HEK293 (cell line): ENCODE data around the gene AGRN.

Experiments used
- CTCF ChIP-seq: fragments of 450-650 bp; formaldehyde crosslinking; IDR thresholded peaks from 2 replicates; pipeline ENCODE4 v1.5.1; 2016; ENCODE audit warnings: missing biosample characterization, missing genetic modification characterization
- OVOL3 ChIP-seq: fragments of 450-650 bp; formaldehyde crosslinking; IDR thresholded peaks from 2 replicates; pipeline ENCODE4 v1.5.1; 2016; ENCODE audit warnings: missing biosample characterization, missing genetic modification characterization
- TCF7L2 ChIP-seq: IDR thresholded peaks from 2 replicates; pipeline ENCODE4 v1.6.1; 2011; ENCODE audit warnings: low read depth, mild to moderate bottlenecking, inconsistent platforms, low read length, moderate library complexity, borderline replicate concordance
- ZNF133 ChIP-seq: fragments of 450-650 bp; formaldehyde crosslinking; IDR thresholded peaks from 2 replicates; pipeline ENCODE4 v1.5.1; 2016; ENCODE audit warnings: missing biosample characterization, missing genetic modification characterization
- ZNF274 ChIP-seq, 2 experiments: fragments of 200-500 bp in 1 of 2; fragments of 450-650 bp in 1 of 2; sonication (Bioruptor generic) in 1 of 2; formaldehyde crosslinking in 1 of 2; IDR thresholded peaks; 2 replicates each; pipeline versions ENCODE4 v1.5.1 to v1.6.1; 2014 to 2016; ENCODE audit warnings: borderline replicate concordance in 1 of 2, inconsistent platforms in 1 of 2, low read length in 1 of 2, missing biosample characterization in 1 of 2, missing genetic modification characterization in 1 of 2
- ZNF280D ChIP-seq: fragments of 450-650 bp; formaldehyde crosslinking; IDR thresholded peaks from 2 replicates; pipeline ENCODE4 v1.5.1; 2016; ENCODE audit warnings: missing biosample characterization, missing genetic modification characterization
- ZNF311 ChIP-seq: fragments of 450-650 bp; formaldehyde crosslinking; IDR thresholded peaks from 2 replicates; pipeline ENCODE4 v1.5.1; 2017; ENCODE audit warnings: missing biosample characterization, missing genetic modification characterization, borderline replicate concordance
- ZNF513 ChIP-seq: fragments of 450-650 bp; IDR thresholded peaks from 2 replicates; pipeline ENCODE4 v1.5.1; 2018; ENCODE audit warnings: missing biosample characterization, missing genetic modification characterization
- ZNF600 ChIP-seq: fragments of 450-650 bp; formaldehyde crosslinking; IDR thresholded peaks from 2 replicates; pipeline ENCODE4 v1.5.1; 2016; ENCODE audit warnings: missing biosample characterization, missing genetic modification characterization
- ZNF639 ChIP-seq: fragments of 450-650 bp; formaldehyde crosslinking; IDR thresholded peaks from 2 replicates; pipeline ENCODE4 v1.5.1; 2016; ENCODE audit warnings: missing biosample characterization, missing genetic modification characterization
- ZSCAN18 ChIP-seq: fragments of 450-650 bp; formaldehyde crosslinking; IDR thresholded peaks from 2 replicates; pipeline ENCODE4 v1.5.1; 2016; ENCODE audit warnings: missing biosample characterization, missing genetic modification characterization

GRCh38 chr1:1092149-1092855 lies 72.4 kb downstream of the AGRN start:
- TF ChIP-seq CTCF (tag by site-specific recombination) (no peak), ZNF280D (no peak), OVOL3 (tag by site-specific recombination) (no peak), ZNF513 (no peak), ZNF311 (tag by site-specific recombination) (no peak), ZSCAN18 (tag by site-specific recombination) (no peak), ZNF274 (IDR thresholded peaks at IDR 0.05; ENCODE audit: low read length) (no peak), ZNF274 (tag by site-specific recombination; IDR thresholded peaks at IDR 0.05; ENCODE audit: borderline replicate concordance) (no peak), ZNF133 (tag by site-specific recombination) (no peak), ZNF639 (tag by site-specific recombination) (no peak), TCF7L2 (no peak), ZNF600 (tag by site-specific recombination) (no peak)
